ENCODE data around the gene THEMIS2. TPM values are rescaled to one million over a fixed set of nuclear protein-coding genes. Genes with fewer than 3 reads are reported as not detected.
A peak's percentile ranks its signal among the peaks of the same experiment; 100 is the strongest.
"Not testable (repeated sequence)": the region's sequence is repeated elsewhere in the genome, so short reads cannot be mapped to it uniquely, and the experiment has no call there.

Gene THEMIS2
- total and polyA plus RNA-seq, 9 donors: 2.8 to 5.8 (median 3.2) TPM

- H3K27me3 ChIP-seq (ENCODE audit: control insufficient read depth, insufficient read depth, low read length): no peaks in the 10 kb centered on the region
- H3K9me3 ChIP-seq (replicated peaks; ENCODE audit: control insufficient read depth, low read depth, low read length): no peaks in the 10 kb centered on the region
- H3K36me3 ChIP-seq (ENCODE audit: control insufficient read depth, insufficient read depth, low read length): peaks cover 24% of the 10 kb centered on the region
- peaks cover 7% of the 10 kb centered on the region for H3K4me1 ChIP-seq (ENCODE audit: control insufficient read depth, insufficient read depth, low read length)
- H3K27ac ChIP-seq (ENCODE audit: low read length): no peak overlapping the region
- no peak overlapping the region for H3K4me3 ChIP-seq (ENCODE audit: low read length)
- no CpG with 5 or more reads among the region's 1 CpG for WGBS (ENCODE audit: insufficient coverage)
- no peak for DNase-seq
These were observed 36.8 kb upstream of the THEMIS2 start for GRCh38 chr1:27835501-27835900.

- no peaks in the 10 kb centered on the region for H3K27me3 ChIP-seq (ENCODE audit: control insufficient read depth, insufficient read depth, low read length)
- H3K27ac ChIP-seq (ENCODE audit: low read length): no peak overlapping the region
- H3K4me1 ChIP-seq (ENCODE audit: control insufficient read depth, insufficient read depth, low read length): no peaks in the 10 kb centered on the region
- WGBS (ENCODE audit: insufficient coverage): 98% methylated on average over 5 of the region's 7 CpGs
- DNase-seq: no peak
- H3K36me3 ChIP-seq (ENCODE audit: control insufficient read depth, insufficient read depth, low read length): peaks cover 43% of the 10 kb centered on the region
- H3K4me3 ChIP-seq (ENCODE audit: low read length): no peak overlapping the region
- peaks cover 4% of the 10 kb centered on the region for H3K9me3 ChIP-seq (replicated peaks; ENCODE audit: control insufficient read depth, low read depth, low read length)
These were observed 22.4 kb upstream of the THEMIS2 start for GRCh38 chr1:27849951-27850350.

GRCh38 chr1:27855085-27855484, 17.3 kb upstream of the THEMIS2 start:
- H3K4me1 ChIP-seq (ENCODE audit: control insufficient read depth, insufficient read depth, low read length): peaks cover 9% of the 10 kb centered on the region
- 100% methylated on average over 4 of the region's 6 CpGs for WGBS (ENCODE audit: insufficient coverage)
- H3K27me3 ChIP-seq (ENCODE audit: control insufficient read depth, insufficient read depth, low read length): no peaks in the 10 kb centered on the region
- no peak overlapping the region for H3K27ac ChIP-seq (ENCODE audit: low read length)
- peaks cover 4% of the 10 kb centered on the region for H3K9me3 ChIP-seq (replicated peaks; ENCODE audit: control insufficient read depth, low read depth, low read length)
- no peak for DNase-seq
- H3K4me3 ChIP-seq (ENCODE audit: low read length): no peak overlapping the region
- peaks cover 16% of the 10 kb centered on the region for H3K36me3 ChIP-seq (ENCODE audit: control insufficient read depth, insufficient read depth, low read length)

- H3K9me3 ChIP-seq (replicated peaks; ENCODE audit: control insufficient read depth, low read depth, low read length): no peaks in the 10 kb centered on the region
- peaks cover 1% of the 10 kb centered on the region for H3K36me3 ChIP-seq (ENCODE audit: control insufficient read depth, insufficient read depth, low read length)
- H3K27ac ChIP-seq (ENCODE audit: low read length): no peak overlapping the region
- no peak overlapping the region for H3K4me3 ChIP-seq (ENCODE audit: low read length)
- no peak for DNase-seq
- H3K4me1 ChIP-seq (ENCODE audit: control insufficient read depth, insufficient read depth, low read length): peaks cover 9% of the 10 kb centered on the region
- 61% methylated on average over 6 of the region's 12 CpGs for WGBS (ENCODE audit: insufficient coverage)
- H3K27me3 ChIP-seq (ENCODE audit: control insufficient read depth, insufficient read depth, low read length): no peaks in the 10 kb centered on the region
These were observed 15.6 kb upstream of the THEMIS2 start for GRCh38 chr1:27856561-27857343.

GRCh38 chr1:27857552-27857951, 14.8 kb upstream of the THEMIS2 start:
- H3K9me3 ChIP-seq (replicated peaks; ENCODE audit: control insufficient read depth, low read depth, low read length); H3K36me3 ChIP-seq (ENCODE audit: control insufficient read depth, insufficient read depth, low read length); H3K4me3 ChIP-seq (ENCODE audit: low read length); DNase-seq; H3K27me3 ChIP-seq (ENCODE audit: control insufficient read depth, insufficient read depth, low read length); H3K27ac ChIP-seq (ENCODE audit: low read length): not testable (repeated sequence)
- WGBS (ENCODE audit: insufficient coverage): 67% methylated on average over 1 of the region's 11 CpGs
- H3K4me1 ChIP-seq (ENCODE audit: control insufficient read depth, insufficient read depth, low read length): peaks cover 11% of the 10 kb centered on the region

GRCh38 chr1:27858072-27858948, 14.0 kb upstream of the THEMIS2 start:
- Histone ChIP-seq H3K9me3 (replicated peaks; ENCODE audit: control insufficient read depth, low read depth, low read length) (no peaks in the 10 kb centered on the region), H3K36me3 (ENCODE audit: control insufficient read depth, insufficient read depth, low read length) (no peaks in the 10 kb centered on the region), H3K27me3 (ENCODE audit: control insufficient read depth, insufficient read depth, low read length) (no peaks in the 10 kb centered on the region), H3K4me3 (ENCODE audit: low read length) (no peak overlapping the region), H3K27ac (ENCODE audit: low read length) (no peak overlapping the region), H3K4me1 (ENCODE audit: control insufficient read depth, insufficient read depth, low read length) (peaks cover 18% of the 10 kb centered on the region)
- DNase-seq: peak; percentile 77
- whole genome bisulfite sequencing (ENCODE audit: insufficient coverage): 51% methylated on average over 5 of the region's 10 CpGs

GRCh38 chr1:27858949-27859576, 13.3 kb upstream of the THEMIS2 start:
- H3K36me3 ChIP-seq (ENCODE audit: control insufficient read depth, insufficient read depth, low read length): no peaks in the 10 kb centered on the region
- H3K27me3 ChIP-seq (ENCODE audit: control insufficient read depth, insufficient read depth, low read length): no peaks in the 10 kb centered on the region
- H3K9me3 ChIP-seq (replicated peaks; ENCODE audit: control insufficient read depth, low read depth, low read length): no peaks in the 10 kb centered on the region
- DNase-seq: no peak
- no peak overlapping the region for H3K4me3 ChIP-seq (ENCODE audit: low read length)
- H3K27ac ChIP-seq (ENCODE audit: low read length): no peak overlapping the region
- 74% methylated on average over 12 of the region's 14 CpGs for WGBS (ENCODE audit: insufficient coverage)
- peaks cover 22% of the 10 kb centered on the region for H3K4me1 ChIP-seq (ENCODE audit: control insufficient read depth, insufficient read depth, low read length)

- 73% methylated on average over 7 of the region's 10 CpGs for WGBS (ENCODE audit: insufficient coverage)
- no peak for DNase-seq
- Histone ChIP-seq H3K27ac (ENCODE audit: low read length) (no peak overlapping the region), H3K9me3 (replicated peaks; ENCODE audit: control insufficient read depth, low read depth, low read length) (no peaks in the 10 kb centered on the region), H3K27me3 (ENCODE audit: control insufficient read depth, insufficient read depth, low read length) (no peaks in the 10 kb centered on the region), H3K4me3 (ENCODE audit: low read length) (no peak overlapping the region), H3K4me1 (ENCODE audit: control insufficient read depth, insufficient read depth, low read length) (peaks cover 24% of the 10 kb centered on the region), H3K36me3 (ENCODE audit: control insufficient read depth, insufficient read depth, low read length) (no peaks in the 10 kb centered on the region)
These were observed 10.9 kb upstream of the THEMIS2 start for GRCh38 chr1:27861436-27861835.

- Histone ChIP-seq H3K27me3 (ENCODE audit: control insufficient read depth, insufficient read depth, low read length) (no peaks in the 10 kb centered on the region), H3K4me3 (ENCODE audit: low read length) (no peak overlapping the region), H3K36me3 (ENCODE audit: control insufficient read depth, insufficient read depth, low read length) (no peaks in the 10 kb centered on the region), H3K27ac (ENCODE audit: low read length) (no peak overlapping the region), H3K9me3 (replicated peaks; ENCODE audit: control insufficient read depth, low read depth, low read length) (no peaks in the 10 kb centered on the region), H3K4me1 (ENCODE audit: control insufficient read depth, insufficient read depth, low read length) (peaks cover 24% of the 10 kb centered on the region)
- no peak for DNase-seq
- 74% methylated on average over 3 of the region's 3 CpGs for WGBS (ENCODE audit: insufficient coverage)
These were observed 10.3 kb upstream of the THEMIS2 start for GRCh38 chr1:27862004-27862403.
